ENCODE measurements around the gene MLF2. TPM values are rescaled to one million over a fixed set of nuclear protein-coding genes. Genes with fewer than 3 reads are reported as not detected.
A peak's percentile ranks its signal among the peaks of the same experiment; 100 is the strongest.

Gene MLF2
- total and polyA plus RNA-seq, 2 of the 13 experiments (the other 11 are each of a cell fraction or from before 2014, with no cell fraction given) = 88.1 to 167 TPM

- no peak for TF ChIP-seq BCLAF1 (IDR thresholded peaks at IDR 0.05)
- TF ChIP-seq ZNF205 (CRISPR knock-in tag; IDR thresholded peaks at IDR 0.05) = peak; percentile 89
- peak; percentile 81 for TF ChIP-seq ZNF709 (CRISPR knock-in tag; IDR thresholded peaks at IDR 0.05)
- no peak for TF ChIP-seq ZMYM3 (CRISPR knock-in tag; IDR thresholded peaks at IDR 0.05)
- TF ChIP-seq ZC3H4 (CRISPR knock-in tag; IDR thresholded peaks at IDR 0.05; ENCODE audit: borderline replicate concordance) = no peak
- peak; percentile 93 for TF ChIP-seq ARNTL (CRISPR knock-in tag; IDR thresholded peaks at IDR 0.05)
- peak; percentile 47 for TF ChIP-seq PHF5A (CRISPR knock-in tag; IDR thresholded peaks at IDR 0.05; ENCODE audit: low read depth, unreplicated experiment)
- TF ChIP-seq ZNF318 (CRISPR knock-in tag; IDR thresholded peaks at IDR 0.05) = 0 out of 2 replicates have a peak, but pooled peaks have one; percentile 26
- peak; percentile 91 for TF ChIP-seq NR0B2 (CRISPR knock-in tag; IDR thresholded peaks at IDR 0.05)
These were observed 29.1 kb downstream of the MLF2 start, which contains the start of gene COPS7A (continued) for GRCh38 chr12:6723607-6724408.
